SU-DHL-6 (cell line): ENCODE results near the gene MAPK8IP1.
A peak's percentile ranks its signal among the peaks of the same experiment; 100 is the strongest.

ENCODE experiments used
- H2AFZ ChIP-seq: fragments of 200-600 bp; sonication (generic); 2 replicates; pipeline ENCODE4 v1.6.1; 2014; ENCODE audit warnings: low read depth, mild to moderate bottlenecking, moderate library complexity, mixed read lengths, antibody characterized with exemption, low read length; ENCODE audit not compliant: severe bottlenecking
- H3F3A ChIP-seq: fragments of 200-600 bp; shearing (Covaris generic); 2 replicates; pipeline ENCODE4 v1.6.0; 2016; ENCODE audit warnings: antibody characterized with exemption, mild to moderate bottlenecking; ENCODE audit not compliant: insufficient read depth
- H3K27ac ChIP-seq: fragments of 200-600 bp; sonication (generic); 2 replicates; pipeline ENCODE4 v1.5.1; 2016; ENCODE audit warnings: low read depth, mild to moderate bottlenecking, low read length, moderate library complexity, mixed read lengths
- H3K27me3 ChIP-seq: fragments of 200-600 bp; sonication (generic), shearing (Covaris generic); 2 replicates; pipeline ENCODE4 v1.6.0; 2014; ENCODE audit warnings: mild to moderate bottlenecking, low read length
- H3K36me3 ChIP-seq: fragments of 200-600 bp; sonication (generic); 2 replicates; pipeline ENCODE4 v1.6.1; 2014; ENCODE audit warnings: mild to moderate bottlenecking, low read length, mixed read lengths
- H3K4me2 ChIP-seq: fragments of 300-600, 200-600 bp; shearing (Covaris generic), sonication (generic); 2 replicates; pipeline ENCODE4 v1.6.0; 2014; ENCODE audit warnings: low read length, low read depth, mild to moderate bottlenecking; ENCODE audit not compliant: poor library complexity, severe bottlenecking
- H3K4me3 ChIP-seq: fragments of 200-600 bp; sonication (generic); 2 replicates; pipeline ENCODE4 v1.5.1; 2014; ENCODE audit warnings: antibody characterized with exemption, low read length, mild to moderate bottlenecking, mixed read lengths; ENCODE audit not compliant: insufficient read depth, poor library complexity, severe bottlenecking
- H3K79me2 ChIP-seq: fragments of 200-600 bp; sonication (generic); 2 replicates; pipeline ENCODE4 v1.6.1; 2014; ENCODE audit warnings: mild to moderate bottlenecking, low read length, moderate library complexity; ENCODE audit not compliant: insufficient read depth
- H3K9ac ChIP-seq: fragments of 200-600 bp; sonication (generic); 2 replicates; pipeline ENCODE4 v1.7.0; 2014; ENCODE audit warnings: mild to moderate bottlenecking, low read length
- H3K9me2 ChIP-seq: fragments of 200-600 bp; sonication (generic); replicated peaks from 2 replicates; pipeline ENCODE4 v1.6.1; 2014; ENCODE audit warnings: low read length; ENCODE audit not compliant: insufficient read depth
- H3K9me3 ChIP-seq: fragments of 200-600 bp; sonication (generic); 2 replicates; pipeline ENCODE4 v1.6.1; 2014; ENCODE audit warnings: low read length, mixed read lengths; ENCODE audit not compliant: insufficient read depth
- H4K20me1 ChIP-seq: fragments of 200-600 bp; sonication (generic); 2 replicates; pipeline ENCODE4 v1.6.1; 2014; ENCODE audit warnings: low read depth, mild to moderate bottlenecking, antibody characterized with exemption, low read length, moderate library complexity, mixed read lengths
- EZH2phosphoT487 ChIP-seq: fragments of 200-600 bp; sonication (generic), shearing (Covaris generic); conservative IDR thresholded peaks from 2 replicates; pipeline ENCODE4 v1.6.1; 2018; ENCODE audit warnings: mild to moderate bottlenecking, antibody characterized with exemption, low read length, moderate library complexity, mixed read lengths
- TF ChIP-seq, protein P1 (sequence below): fragments of 200-600 bp; sonication (generic); IDR thresholded peaks from one replicate; pipeline ENCODE4 v1.5.1; 2017; ENCODE audit warnings: antibody characterized with exemption, mild to moderate bottlenecking, low read length, moderate library complexity; ENCODE audit not compliant: insufficient read depth, poor library complexity, severe bottlenecking

Gene MAPK8IP1

DNA sequence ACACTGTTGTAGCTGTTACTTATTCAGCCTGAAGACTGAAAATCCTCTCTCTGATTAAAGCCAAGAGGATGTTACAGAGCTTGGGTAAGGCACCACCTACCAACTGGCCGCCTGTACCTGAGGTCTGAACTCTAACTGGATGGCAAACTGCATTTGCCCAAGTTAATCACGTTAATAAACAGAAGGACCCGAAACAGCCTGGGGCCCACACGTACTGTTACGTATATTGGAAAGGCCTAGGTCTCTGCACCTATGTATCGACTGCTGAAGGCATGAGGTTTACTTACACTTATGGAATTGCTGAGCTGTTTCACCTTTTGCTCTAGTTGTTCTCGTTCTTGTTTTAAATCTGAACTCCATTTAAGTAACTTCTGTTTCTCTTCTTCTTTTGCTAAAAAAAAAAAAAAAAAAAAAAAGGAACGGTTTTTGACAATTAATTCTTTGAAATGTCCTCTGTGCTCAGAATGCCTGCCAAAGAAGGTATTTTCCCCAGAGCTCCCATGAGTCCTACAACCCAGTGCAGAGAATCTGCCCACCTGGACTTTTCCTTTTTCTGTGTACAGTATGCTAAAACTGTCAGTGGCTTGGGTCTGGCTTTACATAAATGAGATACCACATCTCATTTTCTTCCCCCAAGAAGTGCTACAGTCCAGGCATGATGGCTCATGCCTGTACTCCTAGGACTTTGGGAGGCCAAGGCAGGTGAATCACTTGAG lies 50.1 kb downstream of the MAPK8IP1 start:
- TF ChIP-seq, protein P1, sequence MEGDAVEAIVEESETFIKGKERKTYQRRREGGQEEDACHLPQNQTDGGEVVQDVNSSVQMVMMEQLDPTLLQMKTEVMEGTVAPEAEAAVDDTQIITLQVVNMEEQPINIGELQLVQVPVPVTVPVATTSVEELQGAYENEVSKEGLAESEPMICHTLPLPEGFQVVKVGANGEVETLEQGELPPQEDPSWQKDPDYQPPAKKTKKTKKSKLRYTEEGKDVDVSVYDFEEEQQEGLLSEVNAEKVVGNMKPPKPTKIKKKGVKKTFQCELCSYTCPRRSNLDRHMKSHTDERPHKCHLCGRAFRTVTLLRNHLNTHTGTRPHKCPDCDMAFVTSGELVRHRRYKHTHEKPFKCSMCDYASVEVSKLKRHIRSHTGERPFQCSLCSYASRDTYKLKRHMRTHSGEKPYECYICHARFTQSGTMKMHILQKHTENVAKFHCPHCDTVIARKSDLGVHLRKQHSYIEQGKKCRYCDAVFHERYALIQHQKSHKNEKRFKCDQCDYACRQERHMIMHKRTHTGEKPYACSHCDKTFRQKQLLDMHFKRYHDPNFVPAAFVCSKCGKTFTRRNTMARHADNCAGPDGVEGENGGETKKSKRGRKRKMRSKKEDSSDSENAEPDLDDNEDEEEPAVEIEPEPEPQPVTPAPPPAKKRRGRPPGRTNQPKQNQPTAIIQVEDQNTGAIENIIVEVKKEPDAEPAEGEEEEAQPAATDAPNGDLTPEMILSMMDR = no peak
- TF ChIP-seq EZH2phosphoT487 = no peak
- no peak overlapping the region for H3K4me2 ChIP-seq

GRCh38 chr11:45936511-45937054 lies 51.1 kb downstream of the MAPK8IP1 start:
- Histone ChIP-seq H3K9me3 (no peaks in the 10 kb centered on the region), H3K4me2 (no peak overlapping the region), H3K9me2 (no peaks in the 10 kb centered on the region), H3K4me3 (no peak overlapping the region), H4K20me1 (no peaks in the 10 kb centered on the region), H3K27me3 (no peaks in the 10 kb centered on the region), H3K36me3 (no peaks in the 10 kb centered on the region), H3K79me2 (0 out of 2 replicates have a peak, but pooled peaks cover 9% of the 10 kb centered on the region), H2AFZ (no peak overlapping the region), H3K27ac (peak overlapping the region; percentile 69), H3F3A (peaks cover 37% of the 10 kb centered on the region), H3K9ac (no peak overlapping the region)
- TF ChIP-seq, protein P1 = no peak
- TF ChIP-seq EZH2phosphoT487 = no peak

More for the DNA sequence above, 50.1 kb downstream of the MAPK8IP1 start:
- H3K79me2 ChIP-seq = 0 out of 2 replicates have a peak, but pooled peaks cover 9% of the 10 kb centered on the region
- H3K27me3 ChIP-seq = no peaks in the 10 kb centered on the region
- no peaks in the 10 kb centered on the region for H3K36me3 ChIP-seq
- no peaks in the 10 kb centered on the region for H3K9me2 ChIP-seq
- H3K9me3 ChIP-seq = no peaks in the 10 kb centered on the region
- peak overlapping the region; percentile 69 for H3K27ac ChIP-seq
- no peak overlapping the region for H3K4me3 ChIP-seq
- H3F3A ChIP-seq = peaks cover 46% of the 10 kb centered on the region
- no peak overlapping the region for H2AFZ ChIP-seq
- H4K20me1 ChIP-seq = no peaks in the 10 kb centered on the region
- H3K9ac ChIP-seq = no peak overlapping the region

DNA sequence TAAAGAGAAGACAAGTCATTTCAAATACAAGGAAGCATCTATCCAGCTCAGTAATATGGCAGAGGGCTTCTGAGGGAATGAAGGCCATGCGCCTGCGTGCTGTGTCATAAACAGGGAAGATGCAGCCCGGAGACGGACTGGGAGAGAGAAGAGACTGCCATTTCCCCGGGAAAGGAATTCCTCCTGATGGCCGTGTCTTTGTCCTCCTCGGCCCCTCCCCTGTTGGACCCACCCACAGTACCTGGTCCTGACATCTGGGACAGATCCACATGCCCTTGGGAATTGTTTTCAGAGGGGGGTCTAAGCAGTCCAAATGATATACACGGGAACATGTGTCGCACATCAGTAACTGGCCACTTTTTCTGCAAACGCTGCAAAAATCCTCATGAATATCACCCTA lies 52.5 kb downstream of the MAPK8IP1 start:
- no peaks in the 10 kb centered on the region for H3K36me3 ChIP-seq
- peak overlapping the region; percentile 45 for H3K9ac ChIP-seq
- peak overlapping the region; percentile 27 for H2AFZ ChIP-seq
- TF ChIP-seq, protein P1 = no peak
- no peak for TF ChIP-seq EZH2phosphoT487
- H3K79me2 ChIP-seq = 0 out of 2 replicates have a peak, but pooled peaks cover 1% of the 10 kb centered on the region
- H3K9me3 ChIP-seq = no peaks in the 10 kb centered on the region
- peak overlapping the region; percentile 19 for H3K4me3 ChIP-seq
- H3K4me2 ChIP-seq = peak overlapping the region; percentile 57
- no peaks in the 10 kb centered on the region for H3K27me3 ChIP-seq
- peak overlapping the region; percentile 79 for H3K27ac ChIP-seq
- no peaks in the 10 kb centered on the region for H4K20me1 ChIP-seq
- no peaks in the 10 kb centered on the region for H3K9me2 ChIP-seq
- peaks cover 29% of the 10 kb centered on the region for H3F3A ChIP-seq
